Fibroblast of skin of back (primary cell): ENCODE data around the gene MFNG. TPM values are rescaled to one million over a fixed set of nuclear protein-coding genes. Genes with fewer than 3 reads are reported as not detected.
"Not testable (repeated sequence)": the region's sequence is repeated elsewhere in the genome, so short reads cannot be mapped to it uniquely, and the experiment has no call there.

Source experiments
- DNase-seq: peaks from one replicate; pipeline ENCODE4 v3.0.0-alpha.2; 2013
- polyA plus RNA-seq, 2 experiments: library from polyadenylated mRNA; unstranded; fragments of 120-200 nt; gene quantifications; one replicate each; pipeline ENCODE4 v1.2.1, GENCODE V29; 2013; ENCODE audit not compliant: insufficient read length in 2 of 2

MFNG gene
- polyA plus RNA-seq (2013, experiment 1 of 2; ENCODE audit: insufficient read length): 1.6 TPM
- 0.93 TPM for polyA plus RNA-seq (2013, experiment 2 of 2; ENCODE audit: insufficient read length)

- peak; percentile 30 for DNase-seq
Observed at GRCh38 chr22:37486224-37486845, at the start of gene MFNG. MFNG (minus strand) TSS chr22:37486384; CDS start chr22:37486177, 207 bp downstream.

GRCh38 chr22:37535159-37535558, 49.0 kb upstream of the MFNG start:
- no peak for DNase-seq

GRCh38 chr22:37534445-37534844, 48.3 kb upstream of the MFNG start:
- no peak for DNase-seq

GRCh38 chr22:37533995-37534394, 47.8 kb upstream of the MFNG start:
- DNase-seq: peak; percentile 86

GRCh38 chr22:37529652-37530345, 43.6 kb upstream of the MFNG start:
- no peak for DNase-seq

GRCh38 chr22:37527952-37528351, 41.8 kb upstream of the MFNG start:
- DNase-seq: not testable (repeated sequence)

- not testable (repeated sequence) for DNase-seq
Observed at GRCh38 chr22:37527081-37527752, 41.0 kb upstream of the MFNG start.

GRCh38 chr22:37526376-37526775, 40.2 kb upstream of the MFNG start:
- DNase-seq: peak; percentile 91

GRCh38 chr22:37525746-37526350, 39.7 kb upstream of the MFNG start:
- no peak for DNase-seq

GRCh38 chr22:37525073-37525745, 39.0 kb upstream of the MFNG start:
- DNase-seq: peak; percentile 95

GRCh38 chr22:37522482-37522881, 36.3 kb upstream of the MFNG start:
- no peak for DNase-seq

GRCh38 chr22:37521236-37521739, 35.1 kb upstream of the MFNG start:
- no peak for DNase-seq

GRCh38 chr22:37520776-37521191, 34.6 kb upstream of the MFNG start:
- no peak for DNase-seq

- peak; percentile 45 for DNase-seq
Observed at GRCh38 chr22:37519268-37520195, 33.3 kb upstream of the MFNG start, which contains the start of gene CARD10. CARD10 (minus strand) TSS chr22:37519415; CDS start chr22:37519200, 215 bp downstream.

- no peak for DNase-seq
Observed at GRCh38 chr22:37518509-37519267, 32.5 kb upstream of the MFNG start.

GRCh38 chr22:37517826-37518450, 31.8 kb upstream of the MFNG start:
- no peak for DNase-seq

- DNase-seq: no peak
Observed at GRCh38 chr22:37516456-37516855, 30.3 kb upstream of the MFNG start.

GRCh38 chr22:37515901-37516300, 29.7 kb upstream of the MFNG start:
- DNase-seq: no peak

- DNase-seq: no peak
Observed at GRCh38 chr22:37514526-37515051, 28.4 kb upstream of the MFNG start.
